Retina (tissue), 1 donor: Measurements from ENCODE around the gene DPP6.

Experiments used
- DNase-seq: peaks from one replicate; pipeline ENCODE4 v3.0.0-alpha.2; 2016

The DPP6 gene

GRCh38 chr7:154741131-154741530 is 688.9 kb downstream of the DPP6 start:
- DNase-seq = no peak

GRCh38 chr7:154743206-154743605 is 691.0 kb downstream of the DPP6 start:
- DNase-seq = no peak

DNA sequence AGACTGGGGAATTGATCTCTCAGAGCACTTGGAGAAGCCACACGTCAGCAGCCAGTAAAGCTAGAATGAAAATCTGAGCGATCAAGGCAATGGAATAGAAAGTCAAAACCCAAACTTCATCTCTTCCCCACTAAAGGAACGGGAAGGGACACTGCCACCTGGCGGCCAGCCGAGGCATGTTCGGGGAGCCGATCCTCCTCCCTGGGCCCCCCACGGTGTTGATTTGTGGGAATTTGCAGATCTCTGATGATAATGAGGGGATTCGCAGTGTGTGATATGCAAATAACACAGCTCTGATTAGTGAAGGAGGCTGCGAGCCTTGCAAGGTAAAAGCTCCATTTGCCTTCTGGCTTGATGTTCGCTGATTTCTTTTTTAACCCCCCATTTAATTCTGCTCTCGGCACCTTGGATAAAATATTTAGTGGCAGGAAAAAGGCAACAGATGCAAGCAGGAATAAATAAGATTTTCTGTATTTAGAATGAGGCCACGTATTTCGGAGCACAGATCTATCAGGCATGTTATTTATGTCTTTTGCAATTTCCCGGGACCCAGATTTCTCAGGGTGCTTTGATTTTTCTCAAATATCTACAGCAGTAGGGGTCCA is 692.2 kb downstream of the DPP6 start:
- peak; percentile 73 for DNase-seq

DNA sequence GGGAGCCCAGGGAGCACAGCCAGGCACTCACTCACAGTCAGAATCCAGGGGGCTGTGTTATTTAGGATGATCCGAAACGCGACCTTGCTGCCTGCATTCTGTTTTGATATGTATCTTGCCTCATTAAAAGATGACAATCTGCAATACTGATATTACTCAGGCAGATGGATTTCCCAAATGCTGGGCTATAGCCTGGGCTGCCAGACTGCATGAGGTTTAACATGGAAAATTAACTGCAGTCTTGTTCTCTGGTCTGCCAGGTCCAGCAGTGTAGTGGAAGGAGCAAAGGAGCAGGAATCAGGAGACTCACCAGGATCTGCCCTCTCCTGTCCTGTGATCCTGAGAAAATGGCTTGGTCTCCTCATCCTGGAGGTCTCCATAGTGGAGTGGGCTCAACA is 692.7 kb downstream of the DPP6 start:
- no peak for DNase-seq

- no peak for DNase-seq
Observed at GRCh38 chr7:154746571-154747360, 694.6 kb downstream of the DPP6 start.

DNA sequence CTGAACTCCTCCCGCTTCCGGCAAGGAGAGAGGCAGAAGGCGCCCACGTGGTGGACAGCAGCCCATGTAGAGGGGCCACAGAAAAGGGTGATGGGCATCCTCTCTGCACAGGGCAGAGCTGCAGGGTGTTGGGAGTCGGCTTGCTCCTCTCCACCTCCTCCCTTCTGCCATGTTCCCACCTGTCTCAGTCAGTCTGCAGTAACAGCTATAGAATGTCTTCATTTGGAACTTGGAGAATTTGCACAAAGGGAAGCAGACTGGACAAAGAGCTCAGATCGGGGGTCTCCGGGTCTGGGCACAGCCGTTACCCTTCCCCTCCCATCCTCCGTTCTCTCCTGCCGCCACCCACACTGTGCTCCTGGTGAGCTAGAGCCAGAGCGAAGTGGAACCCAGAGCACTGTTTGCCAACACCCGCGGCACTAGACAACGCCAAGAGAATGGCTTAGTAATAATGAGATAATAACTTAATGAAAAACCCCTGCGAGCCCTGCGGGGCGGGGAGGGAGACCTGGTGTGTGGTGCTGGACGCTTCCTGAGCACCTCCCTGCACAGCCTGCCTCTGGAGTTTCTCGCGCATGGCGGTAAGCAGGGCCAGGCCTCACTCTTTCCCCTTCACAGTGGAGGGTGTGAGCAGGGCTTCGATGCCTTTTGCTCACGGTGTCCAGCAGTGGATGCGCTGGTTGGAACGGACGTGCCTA is 696.0 kb downstream of the DPP6 start:
- no peak for DNase-seq

DNA sequence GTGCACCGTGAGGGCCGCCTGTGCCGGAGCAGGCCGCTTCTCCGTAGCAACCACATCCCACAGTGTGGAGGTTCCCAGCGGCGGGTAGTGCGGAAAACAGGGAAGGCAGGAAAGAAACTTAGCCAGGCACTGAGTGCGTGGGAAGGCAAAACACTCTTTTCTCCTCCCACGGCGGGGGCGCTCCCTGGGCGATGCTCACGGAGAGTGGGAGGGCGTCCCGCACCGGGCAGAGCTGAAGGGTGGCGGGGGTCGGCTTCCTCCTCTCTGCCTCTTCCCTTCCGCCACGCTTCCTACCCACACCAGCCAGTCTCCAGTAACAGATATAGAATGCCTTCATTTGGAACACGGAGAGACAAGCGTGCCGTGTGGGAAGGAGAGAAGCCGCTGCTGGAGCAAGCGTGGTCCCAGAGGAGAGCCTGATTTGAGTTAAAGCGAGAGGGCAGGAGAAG is 698.2 kb downstream of the DPP6 start:
- no peak for DNase-seq

DNA sequence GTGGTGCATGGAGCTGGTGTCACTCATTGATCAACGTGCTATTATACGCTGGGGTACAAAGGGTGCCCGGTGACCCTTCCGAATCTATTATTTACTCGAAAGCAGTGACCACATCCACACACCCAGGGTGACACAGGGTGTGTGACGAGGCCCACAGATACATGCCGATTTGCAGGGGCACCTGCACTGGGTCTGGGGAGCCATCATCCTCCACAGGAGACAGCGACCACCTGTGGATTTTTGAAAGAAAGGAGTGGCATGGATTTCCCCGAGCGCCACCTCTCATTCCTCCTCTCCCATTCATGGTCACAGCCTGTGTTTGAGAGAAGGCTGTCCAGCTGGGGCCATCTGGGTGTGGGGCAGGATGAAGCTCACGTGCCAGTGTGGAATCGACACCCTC is 701.0 kb downstream of the DPP6 start:
- DNase-seq = no peak

DNA sequence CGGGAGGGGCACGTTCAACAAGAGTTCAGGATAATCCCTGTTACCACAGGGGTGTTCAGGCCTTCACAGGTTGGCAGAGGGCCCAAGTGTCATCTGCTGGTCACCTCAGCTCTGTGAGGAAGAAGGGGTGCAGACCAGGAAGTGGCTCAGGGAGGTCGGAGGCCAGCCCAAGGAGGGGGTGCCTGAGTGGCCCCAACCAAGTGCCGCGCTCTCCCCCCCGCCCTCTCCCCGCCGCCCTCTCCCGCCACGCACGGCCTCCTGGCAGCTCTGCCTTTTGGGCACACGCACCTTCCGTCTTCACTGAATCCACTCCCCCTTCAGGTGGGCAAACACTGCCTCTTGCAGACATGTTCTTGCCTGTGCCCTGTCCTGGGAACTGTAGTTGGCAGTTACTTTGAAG is 705.6 kb downstream of the DPP6 start:
- no peak for DNase-seq

- no peak for DNase-seq
Observed at GRCh38 chr7:154759989-154760388, 707.8 kb downstream of the DPP6 start.

GRCh38 chr7:154765118-154765517 is 712.9 kb downstream of the DPP6 start:
- no peak for DNase-seq

GRCh38 chr7:154767142-154767541 is 714.9 kb downstream of the DPP6 start:
- DNase-seq = no peak

- DNase-seq = no peak
Observed at GRCh38 chr7:154767821-154768415, 715.7 kb downstream of the DPP6 start.

- DNase-seq = no peak
Observed at GRCh38 chr7:154769001-154769400, 716.8 kb downstream of the DPP6 start.

- DNase-seq = no peak
Observed at GRCh38 chr7:154769527-154769926, 717.3 kb downstream of the DPP6 start.

DNA sequence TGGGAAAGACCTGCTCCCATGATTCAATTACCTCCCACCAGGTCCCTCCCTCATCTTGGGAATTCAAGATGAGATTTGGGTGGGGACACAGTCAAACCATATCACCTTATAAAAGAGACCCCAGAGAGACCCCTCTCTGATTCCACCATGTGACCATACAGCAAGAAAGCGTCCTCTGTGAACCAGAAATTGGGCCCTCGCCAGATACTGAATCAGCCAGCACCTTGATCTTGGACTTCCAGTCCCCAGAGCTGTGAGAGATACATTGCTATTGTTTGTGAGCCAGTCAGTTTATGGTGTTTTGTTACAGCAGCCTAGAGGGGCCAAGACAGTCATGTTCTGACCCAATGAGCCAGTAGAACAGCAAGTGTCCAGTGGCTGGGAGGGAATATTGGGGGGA is 718.2 kb downstream of the DPP6 start:
- DNase-seq = no peak

GRCh38 chr7:154770962-154771361 is 718.8 kb downstream of the DPP6 start:
- no peak for DNase-seq

- DNase-seq = no peak
Observed at GRCh38 chr7:154774303-154774969, 722.2 kb downstream of the DPP6 start.

DNA sequence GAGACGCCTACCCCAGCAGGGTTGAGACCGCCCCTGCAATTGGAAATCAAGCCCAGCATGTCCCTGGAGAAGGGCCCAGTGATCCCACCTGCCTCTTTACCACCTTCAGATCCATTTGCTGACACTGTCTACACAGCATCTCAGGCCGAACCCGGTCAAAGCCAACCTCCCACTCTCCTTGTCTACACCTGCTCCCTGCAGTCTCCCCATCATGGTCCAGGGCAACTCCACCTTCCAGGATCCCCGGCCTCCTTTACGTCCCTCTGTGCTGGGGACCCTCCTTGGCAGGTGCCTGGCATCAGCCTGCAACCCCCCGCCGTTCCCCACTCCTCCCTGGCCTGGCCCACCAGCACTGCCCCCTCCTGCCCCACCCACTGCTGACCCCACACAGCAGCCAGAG is 723.5 kb downstream of the DPP6 start:
- no peak for DNase-seq

DNA sequence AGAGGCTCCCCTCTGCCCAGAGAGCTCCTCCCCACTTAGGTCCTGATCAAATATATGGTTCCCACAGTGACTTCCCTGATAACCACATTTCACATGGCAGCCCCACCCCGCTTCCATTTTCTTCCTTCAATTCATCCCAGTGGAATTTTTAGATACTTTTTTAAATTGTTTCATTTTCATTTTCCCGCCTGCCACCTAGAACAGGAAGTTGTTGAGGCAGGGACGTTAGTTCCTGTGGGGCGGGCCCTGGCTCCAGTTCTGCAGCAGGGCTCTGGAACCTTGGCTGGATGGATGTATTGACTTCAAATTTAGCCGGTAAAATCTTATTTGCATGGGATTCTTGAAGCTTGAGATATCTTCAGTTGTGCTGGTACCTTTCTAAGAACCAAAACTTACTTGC is 724.2 kb downstream of the DPP6 start:
- no peak for DNase-seq

GRCh38 chr7:154777023-154777422 is 724.8 kb downstream of the DPP6 start:
- DNase-seq = no peak

- no peak for DNase-seq
Observed at GRCh38 chr7:154777489-154777888, 725.3 kb downstream of the DPP6 start.

- no peak for DNase-seq
Observed at GRCh38 chr7:154777908-154778307, 725.7 kb downstream of the DPP6 start.
